Activated CD8-positive, alpha-beta memory T cell treated with anti-CD3 and anti-CD28 coated beads for 1 hour (primary cell): ENCODE results near the gene AP2A2.

Experiments
- DNase-seq, 2 donors: peaks; one replicate each; pipeline ENCODE4 v3.0.0-alpha.2; 2020; ENCODE audit warnings: low read depth in 1 of 2; ENCODE audit errors: extremely low read depth in 1 of 2

Gene AP2A2

GRCh38 chr11:992577-992976 is 66.9 kb downstream of the AP2A2 start:
- no peak for DNase-seq

GRCh38 chr11:993632-994167 is 68.0 kb downstream of the AP2A2 start:
- no peak for DNase-seq

DNA sequence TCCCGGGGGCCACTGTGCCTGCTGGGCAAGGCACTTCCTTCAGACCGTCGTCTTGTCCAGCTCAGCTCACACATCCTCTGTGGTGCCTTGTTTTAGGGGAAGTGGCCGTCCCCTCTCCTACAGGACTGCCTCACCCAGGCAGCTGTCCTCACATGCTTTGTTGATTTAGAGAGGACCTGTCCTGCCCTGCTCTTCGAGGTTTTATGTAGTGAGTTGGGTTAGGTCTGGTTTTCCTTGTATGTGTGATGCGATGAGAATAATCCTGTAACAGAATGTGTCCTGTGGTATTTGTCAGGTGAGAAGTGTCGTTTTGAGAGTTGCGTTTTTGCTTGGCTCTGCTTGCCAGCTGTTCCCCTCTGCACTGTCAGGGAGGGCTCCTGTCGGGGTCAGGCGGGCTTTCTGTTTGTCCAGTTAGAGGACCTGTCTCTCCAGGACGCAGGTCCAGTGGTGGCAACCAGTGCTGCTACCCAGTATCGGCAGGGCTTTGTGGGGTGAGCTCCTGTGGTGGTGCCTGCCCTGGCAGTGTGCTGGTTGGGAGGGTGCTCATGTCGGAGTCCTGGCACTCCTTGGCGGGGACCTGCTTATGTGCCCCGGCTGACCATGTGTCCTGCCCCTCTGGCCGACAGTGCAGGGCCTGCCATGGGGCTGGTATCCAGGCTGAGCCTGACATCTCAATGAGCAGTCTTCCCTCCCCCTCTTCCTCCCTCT is 69.5 kb downstream of the AP2A2 start:
- no peak for DNase-seq

- no peak for DNase-seq
These were observed 70.2 kb downstream of the AP2A2 start for GRCh38 chr11:995752-996420.

DNA sequence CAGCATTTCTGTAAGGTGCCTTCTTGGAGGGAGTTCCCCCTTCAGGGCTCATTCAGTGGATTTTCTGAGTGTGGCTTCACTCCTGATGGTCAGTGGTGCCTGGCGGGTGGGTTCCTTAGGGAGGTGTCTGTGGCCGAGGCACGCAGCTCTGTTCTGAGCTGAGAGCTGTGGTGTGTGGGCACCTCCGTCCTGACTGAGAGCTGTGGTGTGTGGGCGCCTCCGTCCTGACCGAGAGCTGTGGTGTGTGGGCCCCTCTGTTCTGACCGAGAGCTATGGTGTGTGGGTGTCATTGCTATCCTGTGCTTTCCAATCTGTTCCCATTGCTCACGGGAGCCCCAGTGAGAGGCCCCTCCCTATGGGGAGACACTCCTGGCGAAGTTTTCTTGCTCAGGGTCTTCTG is 71.0 kb downstream of the AP2A2 start:
- DNase-seq, result no peak

- DNase-seq, result no peak
These were observed 72.2 kb downstream of the AP2A2 start for GRCh38 chr11:997907-998306.

DNA sequence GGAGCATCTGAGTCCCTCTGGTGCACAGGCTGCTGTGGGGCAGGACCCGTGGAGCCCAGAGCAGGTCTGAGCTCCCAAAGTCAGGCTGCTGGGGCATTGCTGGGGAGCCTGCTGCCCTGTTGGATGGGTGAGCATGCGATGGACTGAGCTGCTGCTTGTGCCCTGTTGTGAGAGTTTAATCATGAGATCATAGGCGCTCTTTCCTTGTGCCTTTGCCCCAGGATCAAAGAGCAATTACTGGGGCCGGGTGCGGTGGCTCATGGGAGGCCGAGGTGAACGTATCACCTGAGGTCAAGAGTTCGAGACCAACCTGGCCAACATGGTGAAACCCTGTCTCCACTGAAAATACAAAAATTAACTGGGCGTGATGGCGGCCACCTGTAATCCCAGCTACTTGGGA is 73.3 kb downstream of the AP2A2 start:
- DNase-seq, result no peak

- DNase-seq, result no peak
These were observed 74.9 kb downstream of the AP2A2 start for GRCh38 chr11:1000357-1001278.

DNA sequence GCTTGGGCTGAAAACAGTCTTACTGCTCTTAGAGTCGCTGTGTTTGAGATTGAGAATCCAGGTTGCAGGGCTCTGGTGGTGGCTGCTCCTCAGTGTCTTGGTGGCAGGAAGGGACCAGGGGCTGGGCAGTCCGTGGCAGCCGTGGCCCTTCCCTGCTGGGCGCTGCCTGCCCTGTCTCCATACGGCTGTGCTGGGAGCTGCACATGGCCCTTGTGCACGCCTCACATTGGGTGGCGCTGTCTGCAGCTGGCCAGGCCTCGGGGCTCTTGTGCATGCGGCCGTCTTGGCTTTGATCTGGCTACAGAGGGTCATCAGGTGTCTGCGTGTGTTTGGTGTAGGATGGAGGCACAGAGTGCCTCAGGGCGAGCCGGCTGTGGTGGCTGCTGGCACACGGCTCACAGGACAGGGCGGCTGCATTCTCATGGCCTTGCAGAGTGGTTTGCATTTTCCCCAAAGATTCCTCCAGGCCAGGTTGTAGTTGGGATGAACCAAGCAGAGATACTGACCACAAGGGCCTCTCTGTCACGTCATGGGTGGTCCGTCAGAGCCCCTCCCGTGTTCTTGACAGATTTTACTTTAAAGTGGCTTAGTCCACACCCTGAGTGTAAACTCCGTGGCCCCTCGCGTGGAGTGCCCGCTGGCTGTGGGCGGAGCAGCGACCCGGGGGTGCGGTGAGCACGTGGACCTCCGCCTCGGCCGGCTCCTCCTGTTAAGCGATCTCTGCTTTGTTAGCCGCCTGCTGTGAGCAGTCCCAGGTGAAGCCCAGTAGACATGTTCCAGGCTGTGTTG is 76.1 kb downstream of the AP2A2 start:
- DNase-seq, result no peak

GRCh38 chr11:1002406-1002984 is 76.8 kb downstream of the AP2A2 start:
- no peak for DNase-seq

- DNase-seq, result no peak
These were observed 77.5 kb downstream of the AP2A2 start for GRCh38 chr11:1003159-1003558.

DNA sequence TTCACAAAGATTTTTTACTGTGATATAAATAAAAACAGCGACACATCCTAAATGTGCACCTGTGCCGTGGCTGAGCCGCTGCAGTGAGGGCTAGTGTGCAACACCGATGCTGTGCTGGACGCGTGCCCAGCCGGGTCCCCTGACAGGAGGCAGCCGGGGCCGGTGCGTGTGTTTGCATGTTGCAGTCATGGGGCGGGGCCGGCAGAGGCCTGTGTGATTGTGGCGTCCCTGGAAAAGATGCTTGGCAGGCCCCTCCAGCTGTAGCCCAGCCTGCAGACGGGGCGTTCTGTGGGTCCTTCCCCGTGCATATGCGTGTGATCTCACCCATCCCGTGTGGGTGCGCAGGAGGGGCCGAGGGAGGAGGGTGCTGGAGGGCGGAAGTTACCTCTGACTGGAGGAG is 80.3 kb downstream of the AP2A2 start:
- DNase-seq, result no peak

GRCh38 chr11:1006762-1007161 is 81.1 kb downstream of the AP2A2 start:
- DNase-seq, result no peak

DNA sequence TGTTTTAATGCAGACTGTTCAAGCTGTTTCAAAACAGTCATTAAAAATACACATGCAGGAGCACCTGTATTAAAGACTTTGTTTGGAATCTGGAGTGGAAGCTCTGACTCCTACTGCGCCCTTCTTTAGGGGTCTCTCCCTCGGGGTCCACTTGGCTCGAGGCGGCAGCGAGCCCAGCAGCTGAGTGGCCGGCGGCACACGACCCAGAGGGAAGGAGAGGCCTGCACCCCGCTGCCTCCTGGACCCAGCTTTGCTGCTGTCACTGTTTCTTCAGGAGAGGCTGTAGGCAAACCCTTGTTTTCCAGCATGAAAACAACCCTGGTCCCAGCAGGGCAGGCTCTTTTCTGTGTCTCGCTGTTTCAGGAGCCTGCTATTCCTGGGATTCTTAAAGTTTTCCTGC is 81.6 kb downstream of the AP2A2 start:
- no peak for DNase-seq

GRCh38 chr11:1008001-1008802 is 82.5 kb downstream of the AP2A2 start:
- no peak for DNase-seq

DNA sequence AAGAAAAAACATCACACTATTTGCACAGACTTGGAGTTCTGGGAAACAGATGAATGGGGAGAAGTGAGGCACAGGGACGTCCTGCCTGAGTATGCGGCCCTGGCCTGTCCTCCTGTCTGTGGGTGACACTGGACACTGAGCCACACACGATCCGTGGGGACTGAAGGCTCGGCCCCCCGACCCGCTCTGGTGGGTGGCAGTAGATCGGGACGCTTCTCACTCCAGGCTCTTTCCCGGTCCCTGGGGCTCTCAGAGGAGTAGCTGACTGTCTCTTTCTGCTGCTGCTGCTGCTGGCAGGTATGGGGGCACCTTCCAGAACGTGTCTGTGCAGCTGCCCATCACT is 83.1 kb downstream of the AP2A2 start:
- no peak for DNase-seq

DNA sequence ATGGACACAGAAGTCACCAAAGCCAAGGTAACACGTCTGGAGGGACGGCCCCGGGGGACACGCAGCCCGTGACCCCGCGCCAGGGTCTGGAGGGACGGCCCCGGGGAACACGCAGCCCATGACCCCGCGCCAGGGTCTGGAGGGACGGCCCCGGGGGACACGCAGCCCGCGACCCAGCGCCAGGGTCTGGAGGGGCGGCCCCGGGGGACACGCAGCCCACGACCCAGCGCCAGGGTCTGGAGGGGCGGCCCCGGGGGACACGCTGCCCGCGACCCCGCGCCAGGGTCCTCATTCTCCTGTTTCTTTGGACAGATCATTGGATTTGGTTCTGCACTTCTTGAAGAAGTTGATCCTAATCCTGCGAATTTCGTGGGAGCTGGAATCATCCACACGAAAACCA is 83.7 kb downstream of the AP2A2 start:
- DNase-seq, result no peak

DNA sequence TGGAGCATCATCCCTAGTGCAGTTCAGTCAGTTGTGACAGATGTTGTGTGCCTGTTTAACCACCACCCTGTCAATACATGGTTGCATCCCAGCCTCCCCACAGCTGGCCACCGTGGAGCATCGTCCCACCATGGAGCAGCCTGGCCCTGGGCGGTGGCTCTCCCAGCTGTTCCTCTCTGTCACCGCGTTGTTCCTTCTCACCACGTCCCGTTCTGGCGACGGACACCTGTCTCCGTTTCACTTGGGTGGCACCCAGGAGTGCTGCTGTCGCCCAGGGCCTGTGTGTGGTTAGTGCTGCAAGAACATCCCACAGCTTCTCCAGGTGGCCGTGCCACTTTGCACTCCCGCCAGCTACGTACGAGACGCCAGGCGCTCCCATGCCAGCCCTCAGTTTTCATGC is 84.3 kb downstream of the AP2A2 start:
- DNase-seq, result no peak

GRCh38 chr11:1010551-1011319 is 85.1 kb downstream of the AP2A2 start:
- DNase-seq, result no peak
